Gastrocnemius medialis (tissue), 4 donors: ENCODE measurements around the gene SCMH1. TPM values are rescaled to one million over a fixed set of nuclear protein-coding genes. Genes with fewer than 3 reads are reported as not detected.
"Not testable (repeated sequence)": the region's sequence is repeated elsewhere in the genome, so short reads cannot be mapped to it uniquely, and the experiment has no call there.

Experiments
- ATAC-seq, 2 donors: fragments of 150-250 bp; one replicate each; pipeline ENCODE4 v1.9.1; 2016
- DNase-seq, 2 donors: peaks; one replicate each; pipeline ENCODE4 v3.0.0-alpha.2; 2019
- H3K27ac ChIP-seq, 4 donors: fragments of 200-600 bp; sonication (generic); 1 replicate in 1 of 4; 2 replicates in 3 of 4; pipeline ENCODE4 v1.5.1; 2016 to 2018; ENCODE audit warnings: mild to moderate bottlenecking in 2 of 4, moderate library complexity in 1 of 4
- H3K27me3 ChIP-seq, 3 donors: fragments of 200-600 bp; sonication (generic) in 2 of 3; 1 replicate in 1 of 3; 2 replicates in 2 of 3; pipeline versions ENCODE4 v1.5.1 to v1.6.0; 2016 to 2019; ENCODE audit warnings: mild to moderate bottlenecking in 1 of 3, moderate library complexity in 1 of 3
- H3K36me3 ChIP-seq, 2 donors: fragments of 200-600 bp; sonication (generic) in 1 of 2; one replicate each; pipeline ENCODE4 v1.5.1; 2017 to 2018
- H3K4me1 ChIP-seq, 2 donors: fragments of 200-600 bp; sonication (generic) in 1 of 2; one replicate each; pipeline ENCODE4 v1.5.1; 2016 to 2017; ENCODE audit warnings: mild to moderate bottlenecking in 2 of 2
- H3K4me3 ChIP-seq, 4 donors: fragments of 200-600 bp; sonication (generic) in 3 of 4; 1 replicate in 1 of 4; 2 replicates in 3 of 4; pipeline ENCODE4 v1.5.1; 2016 to 2019; ENCODE audit warnings: mild to moderate bottlenecking in 2 of 4
- H3K9me3 ChIP-seq, 3 donors: fragments of 200-600 bp; sonication (generic) in 2 of 3; 1 replicate in 1 of 3; 2 replicates in 2 of 3; pipeline ENCODE4 v1.5.1; 2016 to 2019
- POLR2A ChIP-seq, 2 donors: fragments of 450-650 bp; IDR thresholded peaks; one replicate each; pipeline ENCODE4 v1.6.1; 2017; ENCODE audit warnings: antibody characterized with exemption in 2 of 2, mild to moderate bottlenecking in 2 of 2, moderate library complexity in 2 of 2
- in situ Hi-C, 4 donors: fragments of 200-750 bp; cut with MboI; loops; one replicate each; pipeline versions ENCODE4 v1.15.0 to v1.8.0; 2017; ENCODE audit warnings: low sequenced_read_pairs in 4 of 4
- intact Hi-C: fragments of 100-400 bp; cut with DNase I; formaldehyde crosslinking; loops from one replicate; pipeline ENCODE4 v1.15.1; 2023; ENCODE audit warnings: low total_unique reads
- total RNA-seq, 4 donors: library from RNA; depleted of rRNA; stranded (reverse); fragments of >200 nt; gene quantifications; one replicate each; pipeline versions ENCODE4 v1.1.0 to v1.2.3, GENCODE V29; 2016
- TF ChIP-seq, protein P1 (sequence below), 5 experiments: fragments of 450-650 bp in 3 of 5; fragments of 200-600 bp in 2 of 5; sonication (generic) in 2 of 5; IDR thresholded peaks in 4 of 5; conservative IDR thresholded peaks in 1 of 5; 1 replicate in 4 of 5; 2 replicates in 1 of 5; pipeline ENCODE4 v1.5.1; 2016 to 2019; ENCODE audit warnings: antibody characterized with exemption in 5 of 5, mild to moderate bottlenecking in 3 of 5, moderate library complexity in 3 of 5

SCMH1 gene
- total RNA-seq, 4 donors from 2014 or later: 17.1 to 29.4 (median 25.5) TPM

DNA sequence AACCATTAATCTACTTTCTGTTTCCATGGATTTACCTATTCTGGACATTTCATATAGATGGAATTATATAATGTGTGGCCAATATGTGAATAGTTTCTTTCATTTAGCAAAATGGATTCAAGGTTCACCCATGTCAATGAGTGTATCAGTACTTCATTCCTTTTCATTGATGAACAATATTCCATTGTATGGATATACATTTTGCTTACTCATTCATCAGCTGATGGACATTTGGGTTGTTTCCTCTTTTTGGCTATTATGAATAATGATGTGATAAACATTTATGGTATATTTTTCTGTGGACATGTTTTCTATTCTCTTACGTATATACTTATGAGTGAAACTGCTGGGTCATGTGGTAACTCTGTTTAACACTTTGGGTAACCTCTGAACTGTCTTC, 97.8 kb downstream of the SCMH1 start:
- Histone ChIP-seq H3K4me3 (no peak overlapping the region), H3K27ac (no peak overlapping the region), H3K36me3 (peaks cover 7 to 25% of the 10 kb centered on the region in 2 donors), H3K9me3 (no peaks in the 10 kb centered on the region), H3K27me3 (no peaks in the 10 kb centered on the region), H3K4me1 (no peaks in the 10 kb centered on the region)
- DNase-seq (no peak), ATAC-seq (no peak)
- intact Hi-C loops: no loop called here
- in situ Hi-C loops: no loop called here
- TF ChIP-seq POLR2A (IDR thresholded peaks at IDR 0.05): no peak
- TF ChIP-seq, protein P1, sequence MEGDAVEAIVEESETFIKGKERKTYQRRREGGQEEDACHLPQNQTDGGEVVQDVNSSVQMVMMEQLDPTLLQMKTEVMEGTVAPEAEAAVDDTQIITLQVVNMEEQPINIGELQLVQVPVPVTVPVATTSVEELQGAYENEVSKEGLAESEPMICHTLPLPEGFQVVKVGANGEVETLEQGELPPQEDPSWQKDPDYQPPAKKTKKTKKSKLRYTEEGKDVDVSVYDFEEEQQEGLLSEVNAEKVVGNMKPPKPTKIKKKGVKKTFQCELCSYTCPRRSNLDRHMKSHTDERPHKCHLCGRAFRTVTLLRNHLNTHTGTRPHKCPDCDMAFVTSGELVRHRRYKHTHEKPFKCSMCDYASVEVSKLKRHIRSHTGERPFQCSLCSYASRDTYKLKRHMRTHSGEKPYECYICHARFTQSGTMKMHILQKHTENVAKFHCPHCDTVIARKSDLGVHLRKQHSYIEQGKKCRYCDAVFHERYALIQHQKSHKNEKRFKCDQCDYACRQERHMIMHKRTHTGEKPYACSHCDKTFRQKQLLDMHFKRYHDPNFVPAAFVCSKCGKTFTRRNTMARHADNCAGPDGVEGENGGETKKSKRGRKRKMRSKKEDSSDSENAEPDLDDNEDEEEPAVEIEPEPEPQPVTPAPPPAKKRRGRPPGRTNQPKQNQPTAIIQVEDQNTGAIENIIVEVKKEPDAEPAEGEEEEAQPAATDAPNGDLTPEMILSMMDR (IDR thresholded peaks at IDR 0.05 in 4 of 5, conservative IDR thresholded peaks at IDR 0.05 in 1 of 5): no peak

DNA sequence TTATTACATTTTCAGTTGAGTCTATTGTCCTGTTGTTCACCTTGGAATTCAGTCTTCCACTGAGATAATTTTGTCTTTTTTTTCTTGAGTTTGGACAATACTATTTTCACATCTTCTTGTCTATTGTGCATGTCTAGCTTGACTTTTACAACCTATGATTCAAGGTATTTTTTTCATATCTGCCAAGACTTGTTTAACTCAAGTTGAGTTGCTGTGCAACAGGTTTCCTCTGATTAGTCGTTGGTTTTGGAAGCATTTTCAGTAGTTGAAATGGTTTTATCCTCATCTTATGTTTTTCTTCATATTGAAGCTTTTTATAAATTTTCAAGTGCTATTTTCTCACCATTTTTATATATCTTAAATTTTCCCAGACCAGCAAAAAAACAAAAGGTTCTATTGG, 103.6 kb downstream of the SCMH1 start:
- no peaks in the 10 kb centered on the region for H3K27me3 ChIP-seq
- no peak overlapping the region for H3K27ac ChIP-seq
- in situ Hi-C loops (no loop called here), intact Hi-C loops (no loop called here)
- no peak overlapping the region for H3K4me3 ChIP-seq
- no peaks in the 10 kb centered on the region for H3K9me3 ChIP-seq
- TF ChIP-seq POLR2A (IDR thresholded peaks at IDR 0.05): no peak
- TF ChIP-seq, protein P1 (IDR thresholded peaks at IDR 0.05 in 4 of 5, conservative IDR thresholded peaks at IDR 0.05 in 1 of 5): no peak
- ATAC-seq: no peak
- H3K36me3 ChIP-seq: peaks cover 7 to 24% of the 10 kb centered on the region in 2 donors
- no peak for DNase-seq
- no peaks in the 10 kb centered on the region for H3K4me1 ChIP-seq

DNA sequence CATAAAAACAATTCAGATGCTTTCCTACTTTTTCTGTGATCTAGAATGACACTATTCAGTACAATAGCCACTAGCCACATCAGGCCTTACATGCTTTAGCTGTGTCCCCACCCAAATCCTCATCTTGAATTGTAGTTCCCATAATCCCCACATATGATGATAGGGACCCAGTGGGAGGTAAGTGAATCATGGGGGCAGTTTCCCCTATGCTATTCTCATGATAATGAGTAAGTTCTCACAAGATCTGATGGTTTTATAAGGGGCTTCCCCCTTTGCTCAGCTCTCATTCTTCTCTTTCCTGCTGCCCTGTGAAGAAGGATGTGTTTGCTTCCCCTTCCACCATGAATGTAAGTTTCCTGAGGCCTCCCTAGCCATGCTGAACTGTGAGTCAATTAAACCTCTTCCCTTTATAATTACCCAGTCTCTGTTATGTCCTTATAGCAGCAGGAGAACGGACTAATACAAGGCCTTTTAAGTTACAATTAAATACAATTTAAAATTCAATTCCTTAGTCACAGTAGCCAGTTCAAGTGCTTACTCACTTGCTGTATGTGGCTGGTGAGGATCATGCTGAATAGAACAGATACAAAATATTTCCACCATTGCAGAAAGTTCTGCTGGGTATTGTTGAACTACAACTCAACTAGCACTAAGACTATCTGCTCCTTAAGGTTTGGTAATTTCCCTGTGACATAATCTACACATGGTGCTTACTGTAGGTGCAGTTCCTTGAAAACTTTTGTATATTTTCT, 106.7 kb downstream of the SCMH1 start:
- intact Hi-C loops (no loop called here), in situ Hi-C loops (no loop called here)
- ATAC-seq (no peak), DNase-seq (no peak)
- no peaks in the 10 kb centered on the region for H3K27me3 ChIP-seq
- H3K4me1 ChIP-seq: no peaks in the 10 kb centered on the region
- no peak overlapping the region for H3K27ac ChIP-seq
- H3K36me3 ChIP-seq: peaks cover under 1 to 20% of the 10 kb centered on the region in 2 donors
- no peaks in the 10 kb centered on the region for H3K9me3 ChIP-seq
- no peak overlapping the region for H3K4me3 ChIP-seq
- TF ChIP-seq, protein P1 (IDR thresholded peaks at IDR 0.05 in 4 of 5, conservative IDR thresholded peaks at IDR 0.05 in 1 of 5): no peak
- no peak for TF ChIP-seq POLR2A (IDR thresholded peaks at IDR 0.05)

DNA sequence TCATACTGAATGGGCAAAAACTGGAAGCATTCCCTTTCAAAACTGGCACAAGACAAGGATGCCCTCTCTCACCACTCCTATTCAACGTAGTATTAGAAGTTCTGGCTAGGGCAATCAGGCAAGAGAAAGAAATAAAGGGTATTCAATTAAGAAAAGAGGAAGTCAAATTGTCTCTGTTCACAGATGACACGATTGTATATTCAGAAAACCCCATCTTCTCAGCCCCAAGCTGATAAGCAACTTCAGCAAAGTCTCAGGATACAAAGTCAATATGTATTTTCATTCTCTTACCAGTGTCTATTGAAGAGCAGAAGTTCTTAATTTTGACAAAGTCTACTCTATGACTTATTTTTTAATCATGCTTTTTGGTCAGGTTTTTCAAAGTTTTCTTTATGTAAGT, 107.8 kb downstream of the SCMH1 start:
- ATAC-seq, intact Hi-C loops: not testable (repeated sequence)

DNA sequence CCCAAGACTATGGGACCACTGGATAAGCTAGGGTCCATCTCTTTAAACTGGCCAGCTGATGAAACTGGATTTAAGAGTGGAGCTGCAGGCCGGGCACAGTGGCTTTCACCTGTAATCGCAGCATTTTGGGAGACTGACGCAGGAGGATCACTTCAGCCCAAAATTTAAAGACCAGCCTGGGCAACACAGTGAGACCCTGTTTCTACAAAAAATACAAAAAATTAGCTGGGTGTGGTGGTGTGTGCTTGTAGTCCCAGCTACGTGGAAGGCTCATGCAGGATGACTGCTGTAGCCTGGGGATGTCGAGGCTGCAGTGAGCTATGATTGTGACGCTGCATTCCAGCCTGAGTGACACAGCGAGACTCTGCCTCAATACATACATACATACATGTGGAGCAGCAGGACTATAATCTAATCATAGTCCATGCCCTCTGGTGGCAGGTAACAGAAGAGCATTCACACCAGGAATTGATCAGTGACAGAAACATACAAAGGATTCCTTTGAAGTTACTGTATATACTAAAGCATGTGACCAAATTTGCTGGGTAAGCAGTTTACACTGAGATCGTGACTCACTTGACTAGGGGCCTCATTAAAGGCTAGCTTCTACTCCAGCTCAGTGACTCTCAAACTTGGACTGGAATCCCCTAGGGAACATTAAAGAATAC, 119.1 kb downstream of the SCMH1 start:
- H3K4me3 ChIP-seq: no peak overlapping the region
- in situ Hi-C loops (no loop called here), intact Hi-C loops (no loop called here)
- H3K36me3 ChIP-seq: no peaks in the 10 kb centered on the region
- no peaks in the 10 kb centered on the region for H3K4me1 ChIP-seq
- peak in 1 of 2 donors; percentile 44 for ATAC-seq
- no peaks in the 10 kb centered on the region for H3K9me3 ChIP-seq
- no peak for DNase-seq
- H3K27me3 ChIP-seq: no peaks in the 10 kb centered on the region
- TF ChIP-seq POLR2A (IDR thresholded peaks at IDR 0.05): no peak
- TF ChIP-seq, protein P1 (IDR thresholded peaks at IDR 0.05 in 4 of 5, conservative IDR thresholded peaks at IDR 0.05 in 1 of 5): peak in 4 of 5 experiments; percentile 33 to 53 (median 36)
- H3K27ac ChIP-seq: no peak overlapping the region

More for the DNA sequence above, 107.8 kb downstream of the SCMH1 start:
- H3K9me3 ChIP-seq, H3K4me3 ChIP-seq, in situ Hi-C loops, H3K27me3 ChIP-seq, H3K27ac ChIP-seq, H3K4me1 ChIP-seq, DNase-seq: not testable (repeated sequence)
- H3K36me3 ChIP-seq: peaks cover 0 to 16% of the 10 kb centered on the region in 2 donors
